GM10266 (cell line): Measurements from ENCODE around the gene LUM.

Source experiments
- DNase-seq: peaks from one replicate; pipeline ENCODE4 v3.0.0; 2012; ENCODE audit errors: extremely low spot score
- TF ChIP-seq, protein P1 (sequence below): IDR thresholded peaks from 2 replicates; pipeline ENCODE4 v1.5.1; 2012; ENCODE audit warnings: mild to moderate bottlenecking, low read depth; ENCODE audit not compliant: control insufficient read depth, insufficient read depth; ENCODE audit errors: missing control alignments

LUM gene

DNA sequence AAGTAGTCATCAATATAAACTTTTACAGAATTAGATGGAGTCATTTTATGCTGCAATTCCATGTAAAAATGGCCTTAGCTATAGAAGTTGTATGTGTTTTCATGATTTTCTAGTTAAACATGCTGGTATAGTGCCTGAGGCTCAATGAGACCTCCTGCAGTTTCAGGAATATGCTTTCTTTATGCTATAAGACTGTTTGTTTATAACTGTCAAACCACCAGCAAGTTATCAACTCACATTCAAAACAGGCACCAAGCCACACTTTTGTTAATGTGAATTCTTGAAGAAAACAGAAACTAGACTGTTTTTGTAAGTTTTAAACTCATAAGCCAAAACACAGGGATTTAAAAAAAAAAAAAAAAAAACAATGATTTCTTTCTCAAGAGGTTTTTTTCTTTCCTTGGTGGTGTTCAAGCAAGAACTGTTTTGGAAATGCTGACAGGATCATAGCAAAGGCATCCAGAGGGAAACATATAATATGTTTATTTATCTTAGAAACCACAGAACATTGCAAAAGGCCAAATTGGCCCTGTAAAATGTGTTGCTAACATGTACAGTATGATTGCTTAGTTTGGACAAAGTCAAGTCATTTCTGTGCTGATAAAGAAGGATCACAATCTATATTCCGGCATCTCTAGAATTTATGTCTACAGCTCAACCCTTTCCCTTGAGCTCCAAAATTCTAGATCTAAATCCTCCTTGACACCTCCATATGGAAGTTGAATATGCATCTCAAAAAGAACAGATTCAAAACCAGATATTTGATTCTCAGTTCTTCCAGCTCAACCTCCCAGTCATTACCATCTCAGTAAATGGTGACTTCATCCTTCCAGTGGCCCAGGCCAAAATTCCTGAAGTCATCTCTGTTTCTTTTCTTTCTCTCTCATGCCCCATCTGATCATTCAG lies 29.0 kb upstream of the LUM start:
- TF ChIP-seq, protein P1, sequence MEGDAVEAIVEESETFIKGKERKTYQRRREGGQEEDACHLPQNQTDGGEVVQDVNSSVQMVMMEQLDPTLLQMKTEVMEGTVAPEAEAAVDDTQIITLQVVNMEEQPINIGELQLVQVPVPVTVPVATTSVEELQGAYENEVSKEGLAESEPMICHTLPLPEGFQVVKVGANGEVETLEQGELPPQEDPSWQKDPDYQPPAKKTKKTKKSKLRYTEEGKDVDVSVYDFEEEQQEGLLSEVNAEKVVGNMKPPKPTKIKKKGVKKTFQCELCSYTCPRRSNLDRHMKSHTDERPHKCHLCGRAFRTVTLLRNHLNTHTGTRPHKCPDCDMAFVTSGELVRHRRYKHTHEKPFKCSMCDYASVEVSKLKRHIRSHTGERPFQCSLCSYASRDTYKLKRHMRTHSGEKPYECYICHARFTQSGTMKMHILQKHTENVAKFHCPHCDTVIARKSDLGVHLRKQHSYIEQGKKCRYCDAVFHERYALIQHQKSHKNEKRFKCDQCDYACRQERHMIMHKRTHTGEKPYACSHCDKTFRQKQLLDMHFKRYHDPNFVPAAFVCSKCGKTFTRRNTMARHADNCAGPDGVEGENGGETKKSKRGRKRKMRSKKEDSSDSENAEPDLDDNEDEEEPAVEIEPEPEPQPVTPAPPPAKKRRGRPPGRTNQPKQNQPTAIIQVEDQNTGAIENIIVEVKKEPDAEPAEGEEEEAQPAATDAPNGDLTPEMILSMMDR: no peak
- no peak for DNase-seq

DNA sequence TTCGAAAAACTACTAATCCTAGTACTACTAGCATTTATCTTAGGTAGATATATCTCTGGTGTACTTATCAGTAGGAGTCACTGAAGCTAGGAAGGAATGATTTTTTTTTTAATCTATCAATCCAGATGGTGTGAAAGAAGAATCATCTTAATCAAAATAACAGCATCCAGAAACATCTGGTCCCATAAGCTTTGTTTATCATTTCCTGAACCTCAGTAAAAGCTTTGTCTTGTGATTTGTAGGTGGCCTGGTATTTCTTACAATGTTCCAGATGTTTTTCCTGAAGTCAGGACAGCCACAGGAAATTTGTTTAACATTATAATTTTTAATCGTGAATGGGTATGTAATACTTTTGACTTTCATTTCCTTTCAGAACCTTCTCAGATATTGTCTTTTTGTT lies 28.0 kb upstream of the LUM start:
- no peak for DNase-seq
- TF ChIP-seq, protein P1: no peak

DNA sequence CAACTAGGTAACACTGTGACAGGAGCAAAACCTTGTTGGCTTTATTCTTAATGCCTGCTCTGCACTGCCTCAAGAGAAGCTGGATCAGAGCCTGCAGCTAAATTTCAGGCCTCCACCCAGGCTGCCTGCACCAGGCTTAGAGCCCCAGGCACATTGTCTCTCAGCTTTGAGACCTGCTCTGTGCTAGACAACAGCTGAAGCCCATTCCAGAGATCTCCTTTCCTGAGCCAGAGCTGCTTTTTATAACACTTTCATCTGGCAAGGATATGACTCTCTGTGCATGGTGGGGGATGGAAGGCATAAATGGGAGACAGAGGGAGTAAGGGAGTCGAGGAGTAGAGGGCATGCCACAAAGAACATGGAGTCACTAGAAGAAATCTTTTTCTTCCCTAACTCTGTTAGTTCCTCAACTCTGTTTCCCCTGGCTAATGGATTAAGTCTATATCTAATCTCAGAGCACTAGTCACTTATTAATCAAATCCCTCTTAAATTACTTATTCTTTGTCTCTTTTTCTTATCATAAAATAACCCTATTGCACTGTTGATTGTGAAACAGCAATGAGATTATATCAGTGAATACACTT lies 27.1 kb upstream of the LUM start:
- TF ChIP-seq, protein P1: no peak
- DNase-seq: no peak

DNA sequence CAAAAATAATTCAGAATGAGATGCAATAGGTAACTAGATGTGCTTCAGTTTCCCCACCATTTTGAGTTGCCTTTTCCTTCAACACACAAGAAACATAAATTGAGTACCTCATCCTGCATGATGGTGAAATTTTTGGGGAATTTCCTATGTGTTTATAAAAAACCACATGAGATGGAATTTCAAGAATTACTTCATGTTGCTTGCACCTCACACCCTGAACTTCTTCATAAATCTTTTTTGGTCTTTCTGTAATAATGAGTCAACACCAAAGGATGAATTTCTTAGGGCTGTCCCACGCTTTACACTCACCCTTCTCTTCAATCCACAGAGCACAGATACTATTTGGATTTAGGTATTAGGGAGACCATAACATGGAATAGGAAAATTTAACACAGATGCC lies 22.6 kb upstream of the LUM start:
- DNase-seq: no peak
- TF ChIP-seq, protein P1: no peak

DNA sequence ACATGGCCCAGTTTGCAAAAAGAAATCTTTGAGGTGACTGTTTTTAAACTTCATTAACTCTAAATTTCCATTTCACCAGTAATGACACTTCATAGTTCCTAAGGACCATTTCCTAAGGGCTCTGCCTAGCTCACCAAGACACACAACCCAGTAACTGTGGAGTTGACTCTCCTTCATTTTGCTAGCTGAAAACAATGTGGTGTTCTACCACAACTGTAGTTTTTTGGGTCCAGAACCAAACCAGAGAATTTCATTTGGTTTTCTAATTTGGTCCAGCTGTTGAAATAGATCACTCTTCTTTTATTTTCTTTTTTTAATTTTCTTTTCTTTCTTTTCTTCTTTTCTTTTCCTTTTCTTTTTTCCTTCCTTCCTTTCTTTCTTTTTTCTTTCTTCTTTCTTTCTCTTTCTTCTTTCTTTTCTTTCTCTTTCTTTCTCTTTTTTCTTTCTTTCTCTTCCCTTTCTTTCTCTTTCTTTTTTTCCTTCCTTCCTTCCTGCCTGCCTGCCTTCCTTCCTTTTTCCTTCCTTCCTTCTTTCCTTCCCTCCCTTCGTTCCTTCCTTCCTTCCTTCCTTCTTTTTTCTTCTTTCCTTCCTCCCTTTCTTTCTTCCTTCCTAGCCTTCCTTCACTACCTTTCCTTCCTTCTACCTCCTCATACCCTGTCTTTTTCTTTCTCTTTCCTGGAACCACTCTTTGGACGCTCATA lies 18.5 kb upstream of the LUM start:
- TF ChIP-seq, protein P1: no peak
- DNase-seq: no peak

DNA sequence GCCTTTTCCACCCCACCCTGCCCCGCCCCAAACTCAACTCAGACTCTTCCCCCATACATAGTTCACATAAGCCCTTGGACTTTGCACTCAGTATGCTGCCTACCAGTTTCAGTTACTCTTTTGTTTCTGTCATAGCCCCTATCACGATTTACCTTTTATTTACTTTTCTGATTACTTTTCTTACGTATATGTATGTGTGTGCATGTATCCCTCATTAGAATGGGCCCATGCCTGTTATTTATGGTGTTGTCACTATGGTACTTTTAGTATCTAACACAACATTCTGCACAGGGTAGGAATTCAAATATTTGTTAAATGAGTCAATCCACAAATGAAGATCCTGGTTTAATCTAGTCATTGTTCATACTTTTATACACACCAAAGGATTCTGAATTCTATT lies 16.5 kb upstream of the LUM start:
- DNase-seq: no peak
- TF ChIP-seq, protein P1: no peak
